22Rv1 (cell line): ENCODE data around the gene TNS3.

ENCODE experiments used
- ZFX ChIP-seq: fragments of 450-650 bp; IDR thresholded peaks from 2 replicates; pipeline ENCODE4 v1.6.1; 2017; ENCODE audit warnings: antibody characterized with exemption, borderline replicate concordance
- TF ChIP-seq, protein P1 (sequence below): fragments of 450-650 bp; IDR thresholded peaks from 2 replicates; pipeline ENCODE4 v1.5.1; 2017; ENCODE audit warnings: mild to moderate bottlenecking

DNA sequence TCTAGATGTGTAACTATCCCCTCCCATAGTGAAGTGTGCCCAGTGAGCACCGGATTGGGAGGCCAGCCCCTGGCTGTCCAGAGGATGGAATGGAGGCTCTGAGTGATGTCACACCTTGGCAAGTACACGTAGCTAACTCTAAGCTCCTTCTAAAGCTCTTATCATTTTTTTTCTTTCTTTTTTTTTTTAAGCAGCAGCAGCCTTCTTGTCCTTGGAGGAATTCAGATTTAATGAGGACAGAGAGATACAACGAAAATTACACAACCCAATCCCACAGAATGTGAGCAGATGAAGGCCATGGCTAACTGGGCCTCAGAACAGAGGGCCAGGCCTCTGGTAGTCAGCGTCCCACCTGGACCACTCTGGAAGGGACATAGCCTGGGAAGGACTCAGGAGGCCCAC is 11.3 kb downstream of the TNS3 start:
- TF ChIP-seq, protein P1, sequence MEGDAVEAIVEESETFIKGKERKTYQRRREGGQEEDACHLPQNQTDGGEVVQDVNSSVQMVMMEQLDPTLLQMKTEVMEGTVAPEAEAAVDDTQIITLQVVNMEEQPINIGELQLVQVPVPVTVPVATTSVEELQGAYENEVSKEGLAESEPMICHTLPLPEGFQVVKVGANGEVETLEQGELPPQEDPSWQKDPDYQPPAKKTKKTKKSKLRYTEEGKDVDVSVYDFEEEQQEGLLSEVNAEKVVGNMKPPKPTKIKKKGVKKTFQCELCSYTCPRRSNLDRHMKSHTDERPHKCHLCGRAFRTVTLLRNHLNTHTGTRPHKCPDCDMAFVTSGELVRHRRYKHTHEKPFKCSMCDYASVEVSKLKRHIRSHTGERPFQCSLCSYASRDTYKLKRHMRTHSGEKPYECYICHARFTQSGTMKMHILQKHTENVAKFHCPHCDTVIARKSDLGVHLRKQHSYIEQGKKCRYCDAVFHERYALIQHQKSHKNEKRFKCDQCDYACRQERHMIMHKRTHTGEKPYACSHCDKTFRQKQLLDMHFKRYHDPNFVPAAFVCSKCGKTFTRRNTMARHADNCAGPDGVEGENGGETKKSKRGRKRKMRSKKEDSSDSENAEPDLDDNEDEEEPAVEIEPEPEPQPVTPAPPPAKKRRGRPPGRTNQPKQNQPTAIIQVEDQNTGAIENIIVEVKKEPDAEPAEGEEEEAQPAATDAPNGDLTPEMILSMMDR, result no peak
- no peak for TF ChIP-seq ZFX
